K562 (cell line): ENCODE data around the gene DMXL1. TPM values are rescaled to one million over a fixed set of nuclear protein-coding genes. Genes with fewer than 3 reads are reported as not detected.
A peak's percentile ranks its signal among the peaks of the same experiment; 100 is the strongest.

Experiments used
- ASH1L ChIP-seq: fragments of 450-650 bp; IDR thresholded peaks from 2 replicates; pipeline ENCODE4 v1.6.1; 2018; ENCODE audit warnings: borderline replicate concordance, mild to moderate bottlenecking, low read depth; ENCODE audit not compliant: partially characterized antibody
- CREB3 ChIP-seq: fragments of 450-650 bp; conservative IDR thresholded peaks from 2 replicates; pipeline ENCODE4 v1.6.1; 2016; ENCODE audit warnings: missing genetic modification characterization, low read depth, mild to moderate bottlenecking, missing compliant biosample characterization, moderate library complexity
- ESRRB ChIP-seq: fragments of 250-450 bp; sonication (Bioruptor Pico); IDR thresholded peaks from 2 replicates; pipeline ENCODE4 v1.5.0; 2020; ENCODE audit warnings: mild to moderate bottlenecking, moderate library complexity, borderline replicate concordance
- FOXK1 ChIP-seq: sonication (generic); formaldehyde crosslinking; IDR thresholded peaks from 2 replicates; pipeline ENCODE4 v1.8.0; 2022; ENCODE audit warnings: missing genetic modification reagents, mild to moderate bottlenecking, borderline replicate concordance
- HDAC3 ChIP-seq: fragments of 450-650 bp; IDR thresholded peaks from 2 replicates; pipeline ENCODE4 v1.6.1; 2018; ENCODE audit warnings: borderline replicate concordance, mild to moderate bottlenecking, moderate library complexity; ENCODE audit not compliant: partially characterized antibody
- HSF4 ChIP-seq: fragments of 250-450 bp; sonication (Bioruptor Pico); IDR thresholded peaks from 2 replicates; pipeline ENCODE4 v2.1.2; 2022; ENCODE audit warnings: mild to moderate bottlenecking, moderate library complexity, borderline replicate concordance
- KAT8 ChIP-seq: fragments of 450-650 bp; IDR thresholded peaks from 2 replicates; pipeline ENCODE4 v1.6.1; 2016; ENCODE audit warnings: low read depth, mild to moderate bottlenecking
- KDM5B ChIP-seq: fragments of 200-600 bp; sonication (generic); IDR thresholded peaks from 2 replicates; pipeline ENCODE4 v1.6.1; 2012; ENCODE audit warnings: low read depth, mild to moderate bottlenecking, moderate library complexity, low read length, control low read depth, inconsistent platforms; ENCODE audit not compliant: insufficient replicate concordance
- PTTG1 ChIP-seq: fragments of 450-650 bp; IDR thresholded peaks from 2 replicates; pipeline ENCODE4 v1.6.1; 2016; ENCODE audit warnings: low read depth, mild to moderate bottlenecking, missing genetic modification characterization, missing compliant biosample characterization
- RFX1 ChIP-seq: fragments of 450-650 bp; IDR thresholded peaks from 2 replicates; pipeline ENCODE4 v1.6.1; 2016; ENCODE audit warnings: mild to moderate bottlenecking, moderate library complexity
- SMARCA4 ChIP-seq: fragments of 450-650 bp; IDR thresholded peaks from 2 replicates; pipeline ENCODE4 v1.6.1; 2016
- ZNF318 ChIP-seq, 2 experiments: fragments of 450-650 bp; IDR thresholded peaks; 2 replicates each; pipeline ENCODE4 v1.6.1; 2016; ENCODE audit warnings: mild to moderate bottlenecking in 2 of 2, borderline replicate concordance in 1 of 2, low read depth in 1 of 2, moderate library complexity in 1 of 2
- polyA plus RNA-seq, 8 experiments: library from polyadenylated mRNA; depleted of rRNA in 4 of 8; stranded (reverse) in 5 of 8; unstranded in 3 of 8; fragments of >200 nt; fragmentation: Nextera tagmentation in 2 of 8; fragmentation: Illumina TruSeq in 1 of 8; extraction: Ambion mirVana in 2 of 8; extraction: Trizol in 1 of 8; gene quantifications; 2 replicates each; pipeline versions ENCODE4 v1.2.1 to v1.2.3, GENCODE V29; 2011 to 2014; ENCODE audit warnings: inconsistent platforms in 1 of 8, missing spikeins in 1 of 8
- total RNA-seq, 7 experiments: library from RNA; depleted of rRNA in 6 of 7; stranded (reverse); fragments of >200 nt in 6 of 7; fragmentation: Illumina TruSeq in 2 of 7; extraction: Trizol in 2 of 7; gene quantifications; 2 replicates each; pipeline versions ENCODE4 v1.2.1 to v1.2.3, GENCODE V29; 2011 to 2021; ENCODE audit warnings: low replicate concordance in 1 of 7
- TF ChIP-seq, protein P1 (sequence below): fragments of 200-800 bp; sonication (Bioruptor generic); IDR thresholded peaks from 2 replicates; pipeline ENCODE4 v1.6.1; 2017; ENCODE audit warnings: missing genetic modification characterization, missing compliant biosample characterization
- TF ChIP-seq, protein P2 (sequence below): fragments of 250-450 bp; sonication (Bioruptor Pico); IDR thresholded peaks from 2 replicates; pipeline ENCODE4 v1.8.0; 2021; ENCODE audit warnings: mild to moderate bottlenecking, moderate library complexity

DMXL1 gene
- total and polyA plus RNA-seq, 9 of the 15 experiments (the other 6 are each of a cell fraction or from before 2014, with no cell fraction given) = 8.3 to 40.3 (median 30.6) TPM

DNA sequence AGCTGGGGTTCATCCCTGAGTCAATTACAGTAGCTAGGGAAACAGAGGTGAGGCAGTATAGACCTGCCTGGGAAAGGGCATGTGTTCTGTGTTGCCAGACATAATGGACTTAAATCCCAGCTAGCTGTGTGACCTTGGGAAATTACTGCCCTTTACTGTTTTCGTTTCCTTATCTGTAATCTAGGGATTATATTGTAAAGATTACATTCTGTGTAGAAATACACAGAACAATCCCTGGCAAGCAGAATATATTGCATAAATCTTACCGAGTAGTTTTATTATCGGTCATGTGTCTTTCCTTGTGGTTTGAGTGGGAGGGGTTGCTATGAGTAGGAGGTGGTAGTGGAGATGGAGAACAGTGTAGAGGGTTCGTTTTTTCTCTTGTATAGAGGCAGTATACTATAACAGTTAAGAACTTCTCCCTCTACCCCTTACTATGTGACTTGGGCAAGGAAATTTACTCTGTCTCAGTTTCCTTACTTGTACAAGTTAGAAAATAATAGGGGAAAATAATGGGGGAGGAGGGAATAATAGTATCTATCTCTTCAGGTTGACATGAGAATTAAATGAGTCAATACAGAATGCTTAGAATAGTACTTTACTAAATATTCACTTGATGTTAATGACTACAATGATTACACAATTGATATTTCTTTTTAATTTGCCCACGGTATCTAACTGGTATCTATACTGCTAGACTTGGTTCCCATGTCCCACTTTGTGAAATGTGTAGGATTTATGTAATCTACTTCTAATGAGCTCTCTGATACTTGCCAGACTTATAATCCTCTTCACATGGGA is 7.1 kb upstream of the DMXL1 start (continued):
- TF ChIP-seq ZNF318 (IDR thresholded peaks at IDR 0.05; ENCODE audit: borderline replicate concordance in 1 of 2, low read depth in 1 of 2) (no peak), RFX1 (peak; percentile 16; the same call in 1 of the 2 replicates), SMARCA4 (peak; percentile 39; the same call in 1 of the 2 replicates), KAT8 (no peak), CREB3 (tag) (no peak), ESRRB (CRISPR knock-in tag) (no peak), HDAC3 (no peak), KDM5B (no peak), ASH1L (no peak), FOXK1 (CRISPR knock-in tag) (no peak), HSF4 (no peak), PTTG1 (no peak)
- TF ChIP-seq, protein P1, sequence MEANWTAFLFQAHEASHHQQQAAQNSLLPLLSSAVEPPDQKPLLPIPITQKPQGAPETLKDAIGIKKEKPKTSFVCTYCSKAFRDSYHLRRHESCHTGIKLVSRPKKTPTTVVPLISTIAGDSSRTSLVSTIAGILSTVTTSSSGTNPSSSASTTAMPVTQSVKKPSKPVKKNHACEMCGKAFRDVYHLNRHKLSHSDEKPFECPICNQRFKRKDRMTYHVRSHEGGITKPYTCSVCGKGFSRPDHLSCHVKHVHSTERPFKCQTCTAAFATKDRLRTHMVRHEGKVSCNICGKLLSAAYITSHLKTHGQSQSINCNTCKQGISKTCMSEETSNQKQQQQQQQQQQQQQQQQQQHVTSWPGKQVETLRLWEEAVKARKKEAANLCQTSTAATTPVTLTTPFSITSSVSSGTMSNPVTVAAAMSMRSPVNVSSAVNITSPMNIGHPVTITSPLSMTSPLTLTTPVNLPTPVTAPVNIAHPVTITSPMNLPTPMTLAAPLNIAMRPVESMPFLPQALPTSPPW = peak; percentile 42; the same call in 1 of the 2 replicates
- TF ChIP-seq, protein P2, sequence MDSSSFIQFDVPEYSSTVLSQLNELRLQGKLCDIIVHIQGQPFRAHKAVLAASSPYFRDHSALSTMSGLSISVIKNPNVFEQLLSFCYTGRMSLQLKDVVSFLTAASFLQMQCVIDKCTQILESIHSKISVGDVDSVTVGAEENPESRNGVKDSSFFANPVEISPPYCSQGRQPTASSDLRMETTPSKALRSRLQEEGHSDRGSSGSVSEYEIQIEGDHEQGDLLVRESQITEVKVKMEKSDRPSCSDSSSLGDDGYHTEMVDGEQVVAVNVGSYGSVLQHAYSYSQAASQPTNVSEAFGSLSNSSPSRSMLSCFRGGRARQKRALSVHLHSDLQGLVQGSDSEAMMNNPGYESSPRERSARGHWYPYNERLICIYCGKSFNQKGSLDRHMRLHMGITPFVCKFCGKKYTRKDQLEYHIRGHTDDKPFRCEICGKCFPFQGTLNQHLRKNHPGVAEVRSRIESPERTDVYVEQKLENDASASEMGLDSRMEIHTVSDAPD (CRISPR knock-in tag) = no peak
